A673 (cell line): ENCODE measurements around the gene LRRC1. TPM values are rescaled to one million over a fixed set of nuclear protein-coding genes. Genes with fewer than 3 reads are reported as not detected.
A peak's percentile ranks its signal among the peaks of the same experiment; 100 is the strongest.

Experiments used
- BruUV-seq: library from RNA; stranded (reverse); fragments of 400-500 nt; replicated peaks from 2 replicates; lab custom pipeline; 2021; lab: Mats Ljungman, UMichigan
- CTCF ChIA-PET: fragments of 300-600 bp; sonication (Branson Sonifier 250); formaldehyde crosslinking; loops from one replicate; lab custom pipeline; 2022; ENCODE audit warnings: antibody characterized with exemption; lab: Charles Lee
- POLR2A ChIA-PET: fragments of 300-600 bp; sonication (Branson Sonifier 250); formaldehyde crosslinking; loops from one replicate; lab custom pipeline; 2022; ENCODE audit warnings: antibody characterized with exemption; ENCODE audit not compliant: low non-redundant PET; lab: Charles Lee
- DNase-seq: peaks from one replicate; pipeline ENCODE4 v3.0.0-alpha.2; 2015; ENCODE audit warnings: low spot score
- H3K27ac ChIP-seq: fragments of 200-600 bp; sonication (generic); 2 replicates; pipeline ENCODE4 v1.5.1; 2016; ENCODE audit warnings: mixed run types, low read depth, mild to moderate bottlenecking, mixed read lengths, antibody characterized with exemption, low read length; ENCODE audit not compliant: poor library complexity, severe bottlenecking
- H3K27me3 ChIP-seq: fragments of 200-600 bp; sonication (generic); replicated peaks from 2 replicates; pipeline ENCODE4 v1.6.1; 2017; ENCODE audit warnings: mixed run types, low read depth, mild to moderate bottlenecking, mixed read lengths, antibody characterized with exemption, low read length; ENCODE audit not compliant: insufficient read depth, poor library complexity
- H3K36me3 ChIP-seq: fragments of 200-600 bp; sonication (generic); 2 replicates; pipeline ENCODE4 v1.6.1; 2016; ENCODE audit warnings: mixed run types, mild to moderate bottlenecking, mixed read lengths, antibody characterized with exemption, low read length; ENCODE audit not compliant: insufficient read depth, poor library complexity, severe bottlenecking
- H3K4me1 ChIP-seq: fragments of 200-600 bp; sonication (generic); 2 replicates; pipeline ENCODE4 v1.6.1; 2017; ENCODE audit warnings: mixed run types, mild to moderate bottlenecking, mixed read lengths, antibody characterized with exemption, low read length; ENCODE audit not compliant: insufficient read depth, poor library complexity, severe bottlenecking
- H3K4me3 ChIP-seq: fragments of 200-600 bp; sonication (generic); 2 replicates; pipeline ENCODE4 v1.5.1; 2016; ENCODE audit warnings: low read depth, mixed run types, mild to moderate bottlenecking, mixed read lengths, low read length; ENCODE audit not compliant: poor library complexity, severe bottlenecking
- H3K9me3 ChIP-seq: fragments of 200-600 bp; sonication (generic); 2 replicates; pipeline ENCODE4 v1.6.1; 2016; ENCODE audit warnings: mixed run types, low read depth, mild to moderate bottlenecking, mixed read lengths, antibody characterized with exemption, low read length; ENCODE audit not compliant: poor library complexity, severe bottlenecking
- EZH2 ChIP-seq: fragments of 200-600 bp; sonication (generic); IDR thresholded peaks from 2 replicates; pipeline ENCODE4 v1.6.1; 2017; ENCODE audit warnings: borderline replicate concordance, low read depth, mild to moderate bottlenecking, mixed read lengths, antibody characterized with exemption, low read length; ENCODE audit not compliant: poor library complexity, severe bottlenecking
- intact Hi-C: fragments of 100-400 bp; cut with micrococcal nuclease; formaldehyde crosslinking; loops from one replicate; pipeline ENCODE4 v1.10.0; 2022; ENCODE audit not compliant: unreplicated experiment
- total RNA-seq: library from RNA; stranded (reverse); gene quantifications from 2 replicates; pipeline ENCODE4 v1.2.3, GENCODE V29; 2021
- TF ChIP-seq, protein P1 (sequence below): fragments of 300-800, 200-600 bp; sonication (generic); conservative IDR thresholded peaks from 2 replicates; pipeline ENCODE4 v1.5.1; 2017; ENCODE audit warnings: low read depth, mild to moderate bottlenecking, antibody characterized with exemption, low read length, moderate library complexity, mixed read lengths

Gene LRRC1
- total RNA-seq, 1 experiment from 2014 or later = 4.4 TPM

DNA sequence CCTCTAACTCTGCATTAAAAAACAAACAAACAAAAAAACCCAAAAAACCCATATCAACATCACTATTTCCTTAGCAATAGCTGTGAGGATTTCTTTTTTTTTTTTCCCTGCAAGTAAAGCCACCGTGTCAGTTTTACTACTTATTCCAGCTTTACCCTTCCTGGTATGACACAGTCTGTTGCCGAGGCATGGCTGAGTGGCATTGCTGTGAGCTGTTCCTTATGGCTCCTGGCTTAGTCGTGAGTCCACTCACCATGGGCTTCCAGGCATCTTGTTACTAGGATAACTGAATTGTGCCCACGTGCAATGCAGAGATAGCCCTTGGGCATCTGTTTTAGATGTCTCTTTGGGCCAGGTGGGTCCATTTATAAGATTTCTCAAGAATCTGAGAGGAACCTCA is 84.8 kb downstream of the LRRC1 start:
- Histone ChIP-seq H3K36me3 (no peaks in the 10 kb centered on the region), H3K4me1 (no peaks in the 10 kb centered on the region), H3K4me3 (no peak overlapping the region), H3K27ac (no peak overlapping the region), H3K9me3 (no peaks in the 10 kb centered on the region), H3K27me3 (no peaks in the 10 kb centered on the region)
- POLR2A ChIA-PET = no interaction called here
- TF ChIP-seq, protein P1, sequence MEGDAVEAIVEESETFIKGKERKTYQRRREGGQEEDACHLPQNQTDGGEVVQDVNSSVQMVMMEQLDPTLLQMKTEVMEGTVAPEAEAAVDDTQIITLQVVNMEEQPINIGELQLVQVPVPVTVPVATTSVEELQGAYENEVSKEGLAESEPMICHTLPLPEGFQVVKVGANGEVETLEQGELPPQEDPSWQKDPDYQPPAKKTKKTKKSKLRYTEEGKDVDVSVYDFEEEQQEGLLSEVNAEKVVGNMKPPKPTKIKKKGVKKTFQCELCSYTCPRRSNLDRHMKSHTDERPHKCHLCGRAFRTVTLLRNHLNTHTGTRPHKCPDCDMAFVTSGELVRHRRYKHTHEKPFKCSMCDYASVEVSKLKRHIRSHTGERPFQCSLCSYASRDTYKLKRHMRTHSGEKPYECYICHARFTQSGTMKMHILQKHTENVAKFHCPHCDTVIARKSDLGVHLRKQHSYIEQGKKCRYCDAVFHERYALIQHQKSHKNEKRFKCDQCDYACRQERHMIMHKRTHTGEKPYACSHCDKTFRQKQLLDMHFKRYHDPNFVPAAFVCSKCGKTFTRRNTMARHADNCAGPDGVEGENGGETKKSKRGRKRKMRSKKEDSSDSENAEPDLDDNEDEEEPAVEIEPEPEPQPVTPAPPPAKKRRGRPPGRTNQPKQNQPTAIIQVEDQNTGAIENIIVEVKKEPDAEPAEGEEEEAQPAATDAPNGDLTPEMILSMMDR = no peak
- no peak for TF ChIP-seq EZH2
- CTCF ChIA-PET = no interaction called here
- DNase-seq = no peak
- BruUV-seq = no TSS peak
- intact Hi-C loops = no loop called here

DNA sequence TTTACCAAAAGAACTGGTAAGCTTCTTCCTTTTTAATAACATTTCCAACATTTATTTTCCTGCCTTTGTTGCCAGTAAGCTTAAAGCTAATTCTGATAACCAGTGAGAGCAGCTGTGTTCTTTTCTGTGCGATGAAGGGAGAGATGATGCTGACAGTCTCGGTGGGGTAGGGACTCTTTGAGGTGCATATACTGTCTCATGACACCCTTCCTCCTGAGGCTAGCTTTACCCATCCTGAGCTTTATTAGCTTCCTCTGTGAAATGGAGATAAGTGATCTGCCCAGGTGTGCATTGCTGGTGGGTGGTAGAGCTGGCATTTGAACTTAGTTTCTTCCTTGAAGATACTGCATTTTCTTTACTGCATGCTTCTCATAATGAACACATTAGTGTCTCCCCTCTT is 92.5 kb downstream of the LRRC1 start:
- intact Hi-C loops = loop anchor here (5.0 kb wide), 1 partner anchor 90 kb away; the partner anchor contains the start of gene LRRC1
- Histone ChIP-seq H3K36me3 (no peaks in the 10 kb centered on the region), H3K27me3 (no peaks in the 10 kb centered on the region), H3K4me3 (no peak overlapping the region), H3K4me1 (no peaks in the 10 kb centered on the region), H3K27ac (no peak overlapping the region), H3K9me3 (no peaks in the 10 kb centered on the region)
- no peak for TF ChIP-seq EZH2
- TF ChIP-seq, protein P1 = no peak
- DNase-seq = no peak
- BruUV-seq = no TSS peak
- ChIA-PET POLR2A (no interaction called here), CTCF (interaction anchor here (0.6 kb wide), 1 partner anchor 612 kb away, joined by 4 read pairs; no protein-coding TSS in a partner anchor)

DNA sequence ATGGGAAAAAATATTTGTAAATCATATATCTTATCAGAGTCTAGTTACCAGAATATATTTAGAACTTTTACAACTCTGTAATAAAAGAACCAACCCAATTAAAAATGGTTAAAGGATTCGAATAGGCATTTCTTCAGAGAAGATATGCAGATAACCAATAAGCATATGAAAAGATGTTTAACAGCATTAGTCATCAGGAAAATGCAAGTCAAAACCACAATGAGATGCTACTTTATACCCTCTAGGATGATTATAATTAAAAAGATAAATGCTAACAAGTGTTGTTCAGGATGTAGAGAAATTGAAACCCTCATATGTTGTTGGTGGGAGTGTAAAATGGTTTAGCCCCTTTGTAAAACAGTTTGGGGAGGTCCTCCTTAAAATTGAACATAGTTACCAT is 94.1 kb downstream of the LRRC1 start:
- no TSS peak for BruUV-seq
- DNase-seq = peak; percentile 12

More for the DNA sequence above, 94.1 kb downstream of the LRRC1 start:
- TF ChIP-seq, protein P1 = no peak
- no peak for TF ChIP-seq EZH2
- H3K9me3 ChIP-seq = no peaks in the 10 kb centered on the region
- H3K36me3 ChIP-seq = no peaks in the 10 kb centered on the region
- no peaks in the 10 kb centered on the region for H3K27me3 ChIP-seq
- no peaks in the 10 kb centered on the region for H3K4me1 ChIP-seq
- H3K27ac ChIP-seq = no peak overlapping the region
- H3K4me3 ChIP-seq = no peak overlapping the region
- CTCF ChIA-PET = no interaction called here
- intact Hi-C loops = loop anchor here (5.0 kb wide), 1 partner anchor 92 kb away; the partner anchor contains the start of gene LRRC1
- POLR2A ChIA-PET = no interaction called here
